Astrocyte (in vitro differentiated cells and primary cell): ENCODE data around the gene DTNA. TPM values are rescaled to one million over a fixed set of nuclear protein-coding genes. Genes with fewer than 3 reads are reported as not detected.

Experiments
- DNase-seq: peaks from one replicate; pipeline ENCODE4 v3.0.0-alpha.2; 2010; ENCODE audit warnings: low read depth
- FAIRE-seq: peaks from 2 replicates; lab custom pipeline; 2011; peaks lifted over from hg19 to GRCh38; lab: Jason Lieb, UNC
- H2AFZ ChIP-seq: 2 replicates; pipeline ENCODE4 v1.6.0; 2012; ENCODE audit warnings: low read depth, low read length, inconsistent platforms
- H3K27ac ChIP-seq: 2 replicates; pipeline ENCODE4 v1.5.1; 2011; ENCODE audit warnings: low read depth, low read length, inconsistent platforms
- H3K27me3 ChIP-seq: 2 replicates; pipeline ENCODE4 v1.6.0; 2011; ENCODE audit warnings: low read length, inconsistent platforms; ENCODE audit not compliant: insufficient read depth
- H3K36me3 ChIP-seq: 2 replicates; pipeline ENCODE4 v1.5.1; 2011; ENCODE audit warnings: low read length, inconsistent platforms; ENCODE audit not compliant: insufficient read depth
- H3K4me1 ChIP-seq: 2 replicates; pipeline ENCODE4 v1.5.1; 2011; ENCODE audit warnings: low read length, inconsistent platforms; ENCODE audit not compliant: insufficient read depth
- H3K4me2 ChIP-seq: 2 replicates; pipeline ENCODE4 v1.6.0; 2012; ENCODE audit warnings: low read length, inconsistent platforms
- H3K4me3 ChIP-seq: 2 replicates; pipeline ENCODE4 v1.5.1; 2011; ENCODE audit warnings: low read depth, mild to moderate bottlenecking, low read length, inconsistent platforms; ENCODE audit not compliant: insufficient read depth
- H3K79me2 ChIP-seq: 2 replicates; pipeline ENCODE4 v1.6.0; 2012; ENCODE audit warnings: mild to moderate bottlenecking, low read length, inconsistent platforms; ENCODE audit not compliant: insufficient read depth
- H3K9ac ChIP-seq: 2 replicates; pipeline ENCODE4 v1.6.0; 2012; ENCODE audit warnings: mild to moderate bottlenecking, low read length, inconsistent platforms
- H3K9me3 ChIP-seq: 2 replicates; pipeline ENCODE4 v1.5.1; 2012; ENCODE audit warnings: low read depth, mild to moderate bottlenecking, low read length, inconsistent platforms; ENCODE audit not compliant: insufficient read depth
- H4K20me1 ChIP-seq: 2 replicates; pipeline ENCODE4 v1.6.0; 2012; ENCODE audit warnings: low read length, inconsistent platforms; ENCODE audit not compliant: insufficient read depth
- H3K27ac Mint-ChIP-seq: one replicate; pipeline ENCODE4 v1.8.0; 2021; ENCODE audit warnings: mild to moderate bottlenecking, mixed read lengths; ENCODE audit not compliant: unreplicated experiment
- H3K27me3 Mint-ChIP-seq: one replicate; pipeline ENCODE4 v1.8.0; 2021; ENCODE audit warnings: low read depth, mixed read lengths; ENCODE audit not compliant: unreplicated experiment
- H3K36me3 Mint-ChIP-seq: one replicate; pipeline ENCODE4 v1.8.0; 2021; ENCODE audit warnings: low read depth, mixed read lengths; ENCODE audit not compliant: unreplicated experiment
- H3K4me1 Mint-ChIP-seq: one replicate; pipeline ENCODE4 v1.8.0; 2021; ENCODE audit warnings: low read depth, mixed read lengths; ENCODE audit not compliant: unreplicated experiment
- H3K4me3 Mint-ChIP-seq: one replicate; pipeline ENCODE4 v1.8.0; 2021; ENCODE audit warnings: mild to moderate bottlenecking, moderate library complexity, mixed read lengths; ENCODE audit not compliant: unreplicated experiment
- H3K9me3 Mint-ChIP-seq: one replicate; pipeline ENCODE4 v1.8.0; 2021; ENCODE audit warnings: mild to moderate bottlenecking, mixed read lengths; ENCODE audit not compliant: unreplicated experiment
- CTCF ChIP-seq: IDR thresholded peaks from 2 replicates; pipeline ENCODE4 v1.5.1; 2011; ENCODE audit warnings: low read depth, mild to moderate bottlenecking, inconsistent platforms, low read length, moderate library complexity; ENCODE audit not compliant: insufficient read depth
- EZH2 ChIP-seq: IDR thresholded peaks from 2 replicates; pipeline ENCODE4 v1.6.1; 2012; ENCODE audit warnings: mild to moderate bottlenecking, low read length, inconsistent platforms; ENCODE audit not compliant: insufficient read depth
- total RNA-seq: library from RNA; stranded (reverse); gene quantifications from 2 replicates; pipeline ENCODE4 v1.2.1, GENCODE V29; 2021

Gene DTNA
- total RNA-seq, 1 donor from 2014 or later: 41.1 TPM

- H3K36me3 ChIP-seq: no peaks in the 10 kb centered on the region
- Mint-ChIP-seq H3K36me3 (no peaks in the 10 kb centered on the region), H3K4me1 (peaks cover 4% of the 10 kb centered on the region), H3K4me3 (no peak overlapping the region), H3K9me3 (no peaks in the 10 kb centered on the region), H3K27ac (no peak overlapping the region), H3K27me3 (no peaks in the 10 kb centered on the region)
- H4K20me1 ChIP-seq: no peaks in the 10 kb centered on the region
- FAIRE-seq: no peak
- no peak overlapping the region for H3K9ac ChIP-seq
- no peak overlapping the region for H2AFZ ChIP-seq
- no peak overlapping the region for H3K27ac ChIP-seq
- H3K4me2 ChIP-seq: no peak overlapping the region
- no peaks in the 10 kb centered on the region for H3K27me3 ChIP-seq
- H3K4me3 ChIP-seq: no peak overlapping the region
- DNase-seq: no peak
- TF ChIP-seq CTCF (no peak), EZH2 (no peak)
- H3K9me3 ChIP-seq: no peaks in the 10 kb centered on the region
- H3K4me1 ChIP-seq: peaks cover 6% of the 10 kb centered on the region
- H3K79me2 ChIP-seq: no peaks in the 10 kb centered on the region
Observed at GRCh38 chr18:34779112-34779511, 69.0 kb downstream of the DTNA start.

GRCh38 chr18:34780856-34781255, 70.8 kb downstream of the DTNA start:
- no peak overlapping the region for H3K27ac Mint-ChIP-seq
- no peaks in the 10 kb centered on the region for H3K36me3 Mint-ChIP-seq
- no peaks in the 10 kb centered on the region for H3K27me3 Mint-ChIP-seq
- Histone ChIP-seq H3K4me3 (no peak overlapping the region), H3K9ac (no peak overlapping the region), H3K9me3 (no peaks in the 10 kb centered on the region), H3K4me2 (no peak overlapping the region), H3K36me3 (no peaks in the 10 kb centered on the region), H3K79me2 (no peaks in the 10 kb centered on the region), H3K27me3 (no peaks in the 10 kb centered on the region), H4K20me1 (no peaks in the 10 kb centered on the region), H3K27ac (no peak overlapping the region), H3K4me1 (peaks cover 3% of the 10 kb centered on the region), H2AFZ (no peak overlapping the region)
- DNase-seq: no peak
- no peaks in the 10 kb centered on the region for H3K9me3 Mint-ChIP-seq
- FAIRE-seq: no peak
- peaks cover 4% of the 10 kb centered on the region for H3K4me1 Mint-ChIP-seq
- no peak overlapping the region for H3K4me3 Mint-ChIP-seq
- TF ChIP-seq CTCF: no peak
- TF ChIP-seq EZH2: no peak

- H2AFZ ChIP-seq: no peak overlapping the region
- no peaks in the 10 kb centered on the region for H3K79me2 ChIP-seq
- no peaks in the 10 kb centered on the region for H3K27me3 ChIP-seq
- peaks cover 4% of the 10 kb centered on the region for H3K4me1 Mint-ChIP-seq
- H3K9me3 ChIP-seq: no peaks in the 10 kb centered on the region
- peaks cover 3% of the 10 kb centered on the region for H3K4me1 ChIP-seq
- H3K9ac ChIP-seq: peak overlapping the region; percentile 21
- H3K27ac Mint-ChIP-seq: no peak overlapping the region
- H3K36me3 Mint-ChIP-seq: no peaks in the 10 kb centered on the region
- FAIRE-seq: no peak
- no peak overlapping the region for H3K4me3 ChIP-seq
- H3K27me3 Mint-ChIP-seq: no peaks in the 10 kb centered on the region
- peak overlapping the region; percentile 55 for H3K27ac ChIP-seq
- no peak for TF ChIP-seq CTCF
- TF ChIP-seq EZH2: no peak
- no peaks in the 10 kb centered on the region for H3K36me3 ChIP-seq
- DNase-seq: peak; percentile 54
- no peaks in the 10 kb centered on the region for H3K9me3 Mint-ChIP-seq
- H3K4me2 ChIP-seq: peak overlapping the region; percentile 59
- no peaks in the 10 kb centered on the region for H4K20me1 ChIP-seq
- H3K4me3 Mint-ChIP-seq: no peak overlapping the region
Observed at GRCh38 chr18:34783501-34783900, 73.4 kb downstream of the DTNA start.
